Spleen (tissue), 7 donors: ENCODE results near the gene NYAP1.

Experiments
- POLR2AphosphoS5 ChIP-seq, 3 donors: sonication (generic); formaldehyde crosslinking; IDR thresholded peaks; one replicate each; pipeline ENCODE4 v1.5.1; 2017; ENCODE audit warnings: antibody characterized with exemption in 3 of 3
- TF ChIP-seq, protein P1 (sequence below), 11 experiments: fragments of 200-600 bp in 7 of 11; fragments of 450-650 bp in 4 of 11; sonication (generic) in 4 of 11; IDR thresholded peaks in 8 of 11; conservative IDR thresholded peaks in 3 of 11; 1 replicate in 7 of 11; 2 replicates in 4 of 11; pipeline versions ENCODE4 v1.4.0 to v1.8.0; 2016 to 2021; ENCODE audit warnings: antibody characterized with exemption in 11 of 11, inconsistent platforms in 4 of 11, mild to moderate bottlenecking in 1 of 11
- donor health status: DM: no; HTN: no; CAD: no; lungs with moderate emphysema.
- donor health status: DM: no; HTN: no; CAD: no.
- donor health status: DM: no; HTN: no; CAD: no.

DNA sequence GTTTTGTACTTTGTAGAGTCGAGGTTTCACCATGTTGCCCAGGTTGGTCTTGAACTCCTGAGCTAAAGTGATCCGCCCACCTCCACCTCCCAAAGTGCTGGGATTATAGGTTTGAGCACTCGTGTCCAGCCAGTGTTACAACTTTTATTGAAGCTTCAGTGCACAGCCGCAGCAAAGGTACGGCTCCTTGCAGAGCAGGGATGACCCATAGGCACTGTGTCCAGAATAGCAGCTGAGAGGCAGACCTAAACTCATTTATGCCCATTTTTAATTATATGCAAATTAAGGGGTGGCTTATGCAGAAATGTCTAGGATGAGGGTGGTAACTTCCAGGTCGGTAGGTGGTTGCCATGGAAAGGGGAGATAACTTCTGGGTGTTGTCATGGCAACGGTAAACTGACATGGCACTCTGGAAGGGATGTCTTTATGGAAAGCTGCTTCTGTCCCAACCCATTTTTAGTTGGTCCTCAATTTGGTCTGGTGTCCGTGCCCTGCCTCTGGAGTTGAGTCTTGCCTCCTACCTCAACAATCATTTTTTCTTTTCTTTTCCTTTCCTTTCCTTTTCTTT lies 22.7 kb downstream of the NYAP1 start:
- no peak for TF ChIP-seq POLR2AphosphoS5 (IDR thresholded peaks at IDR 0.05)
- TF ChIP-seq, protein P1, sequence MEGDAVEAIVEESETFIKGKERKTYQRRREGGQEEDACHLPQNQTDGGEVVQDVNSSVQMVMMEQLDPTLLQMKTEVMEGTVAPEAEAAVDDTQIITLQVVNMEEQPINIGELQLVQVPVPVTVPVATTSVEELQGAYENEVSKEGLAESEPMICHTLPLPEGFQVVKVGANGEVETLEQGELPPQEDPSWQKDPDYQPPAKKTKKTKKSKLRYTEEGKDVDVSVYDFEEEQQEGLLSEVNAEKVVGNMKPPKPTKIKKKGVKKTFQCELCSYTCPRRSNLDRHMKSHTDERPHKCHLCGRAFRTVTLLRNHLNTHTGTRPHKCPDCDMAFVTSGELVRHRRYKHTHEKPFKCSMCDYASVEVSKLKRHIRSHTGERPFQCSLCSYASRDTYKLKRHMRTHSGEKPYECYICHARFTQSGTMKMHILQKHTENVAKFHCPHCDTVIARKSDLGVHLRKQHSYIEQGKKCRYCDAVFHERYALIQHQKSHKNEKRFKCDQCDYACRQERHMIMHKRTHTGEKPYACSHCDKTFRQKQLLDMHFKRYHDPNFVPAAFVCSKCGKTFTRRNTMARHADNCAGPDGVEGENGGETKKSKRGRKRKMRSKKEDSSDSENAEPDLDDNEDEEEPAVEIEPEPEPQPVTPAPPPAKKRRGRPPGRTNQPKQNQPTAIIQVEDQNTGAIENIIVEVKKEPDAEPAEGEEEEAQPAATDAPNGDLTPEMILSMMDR (IDR thresholded peaks at IDR 0.05 in 8 of 11, conservative IDR thresholded peaks at IDR 0.05 in 3 of 11) = no peak
